GM12872 (cell line): Measurements from ENCODE around the gene CFL1.

Source experiments
- TF ChIP-seq, protein P1 (sequence below): IDR thresholded peaks from 3 replicates; pipeline ENCODE4 v1.5.1; 2011; ENCODE audit warnings: low read depth, mild to moderate bottlenecking, low read length, moderate library complexity; ENCODE audit not compliant: insufficient read depth

The CFL1 gene

DNA sequence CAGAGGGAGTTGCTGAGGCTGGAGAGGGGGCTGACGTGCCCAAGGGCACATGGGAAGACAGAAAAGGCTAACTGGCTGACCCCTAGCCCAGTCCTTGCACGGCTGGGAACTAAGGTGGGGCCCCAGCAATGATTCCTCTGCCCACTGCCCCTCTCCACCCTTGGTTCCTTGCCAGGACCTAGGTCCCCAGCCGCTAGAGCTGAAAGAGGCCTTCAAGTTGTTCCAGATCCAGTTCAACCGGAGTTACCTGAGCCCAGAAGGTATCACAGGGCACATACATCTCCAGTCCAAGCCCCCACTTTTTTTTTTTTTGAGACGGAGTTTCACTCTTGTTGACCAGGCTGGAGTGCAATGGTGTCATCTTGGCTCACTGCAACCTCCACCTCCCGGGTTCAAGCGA is 22.0 kb upstream of the CFL1 start:
- TF ChIP-seq, protein P1, sequence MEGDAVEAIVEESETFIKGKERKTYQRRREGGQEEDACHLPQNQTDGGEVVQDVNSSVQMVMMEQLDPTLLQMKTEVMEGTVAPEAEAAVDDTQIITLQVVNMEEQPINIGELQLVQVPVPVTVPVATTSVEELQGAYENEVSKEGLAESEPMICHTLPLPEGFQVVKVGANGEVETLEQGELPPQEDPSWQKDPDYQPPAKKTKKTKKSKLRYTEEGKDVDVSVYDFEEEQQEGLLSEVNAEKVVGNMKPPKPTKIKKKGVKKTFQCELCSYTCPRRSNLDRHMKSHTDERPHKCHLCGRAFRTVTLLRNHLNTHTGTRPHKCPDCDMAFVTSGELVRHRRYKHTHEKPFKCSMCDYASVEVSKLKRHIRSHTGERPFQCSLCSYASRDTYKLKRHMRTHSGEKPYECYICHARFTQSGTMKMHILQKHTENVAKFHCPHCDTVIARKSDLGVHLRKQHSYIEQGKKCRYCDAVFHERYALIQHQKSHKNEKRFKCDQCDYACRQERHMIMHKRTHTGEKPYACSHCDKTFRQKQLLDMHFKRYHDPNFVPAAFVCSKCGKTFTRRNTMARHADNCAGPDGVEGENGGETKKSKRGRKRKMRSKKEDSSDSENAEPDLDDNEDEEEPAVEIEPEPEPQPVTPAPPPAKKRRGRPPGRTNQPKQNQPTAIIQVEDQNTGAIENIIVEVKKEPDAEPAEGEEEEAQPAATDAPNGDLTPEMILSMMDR: no peak

DNA sequence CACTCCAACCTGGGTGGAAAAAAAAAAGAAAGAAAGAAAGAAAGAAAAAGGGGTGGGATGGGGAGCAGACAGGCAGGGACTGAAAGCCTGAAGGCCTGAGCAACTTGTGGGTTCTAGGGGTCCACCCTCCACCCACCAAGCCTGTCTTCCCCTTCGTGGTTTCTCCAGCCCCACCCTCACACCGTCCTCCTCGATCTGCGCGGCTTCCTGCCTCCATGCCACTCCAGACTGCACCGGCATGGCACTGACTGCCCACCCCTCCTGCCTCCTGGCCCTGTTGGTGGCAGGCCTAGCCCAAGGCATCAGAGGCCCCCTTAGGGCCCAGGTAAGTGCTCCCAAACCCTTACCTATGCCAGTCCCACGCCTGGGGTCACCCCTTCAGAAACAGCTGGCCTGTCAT is 21.6 kb upstream of the CFL1 start, which contains the start of gene CTSW:
TSS of gene CTSW (plus strand) at position 221 of the 400 bp plus-strand sequence. CDS start at position 239, 18 bp downstream.
- TF ChIP-seq, protein P1: no peak

DNA sequence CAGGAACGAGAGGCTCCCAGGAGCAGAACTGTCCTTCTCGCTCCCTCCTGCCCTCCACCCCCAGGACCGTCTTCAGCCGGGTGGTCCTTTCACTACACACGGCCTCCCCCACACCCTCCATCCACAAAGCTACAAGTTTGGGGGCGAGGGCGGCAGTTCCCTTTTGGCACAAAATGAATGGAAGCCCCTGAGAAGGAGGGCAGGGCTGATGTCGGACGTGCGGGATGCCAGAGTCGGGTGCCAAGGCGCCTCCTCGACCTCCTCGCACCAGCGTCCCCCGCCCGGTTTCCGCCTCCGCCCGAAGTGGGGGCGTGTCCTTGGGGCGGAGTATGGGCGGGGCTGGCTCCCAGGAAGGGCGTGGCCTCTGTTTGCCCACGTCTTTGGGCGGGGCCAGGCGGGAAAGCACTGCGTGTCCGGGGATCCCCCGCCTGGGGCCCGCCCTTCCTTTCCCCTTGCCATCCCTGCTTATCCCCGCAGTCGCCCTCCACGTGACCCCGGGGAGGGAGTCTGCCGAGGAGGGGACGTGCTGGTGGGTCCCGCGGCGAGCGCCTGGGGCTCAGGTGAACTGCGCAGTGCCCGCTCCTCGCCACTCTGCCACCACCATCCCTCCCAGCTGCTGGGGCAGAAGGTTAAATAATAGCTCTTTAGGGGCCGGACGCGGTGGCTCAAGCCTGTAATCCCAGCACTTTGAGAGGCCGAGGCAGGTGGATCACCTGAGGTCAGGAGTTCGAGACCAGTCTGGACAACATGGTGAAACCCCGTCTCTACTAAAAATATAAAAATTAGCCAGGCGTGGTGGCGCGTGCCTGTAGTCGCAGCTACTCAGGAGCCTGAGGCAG is 15.6 kb upstream of the CFL1 start:
- TF ChIP-seq, protein P1: no peak

DNA sequence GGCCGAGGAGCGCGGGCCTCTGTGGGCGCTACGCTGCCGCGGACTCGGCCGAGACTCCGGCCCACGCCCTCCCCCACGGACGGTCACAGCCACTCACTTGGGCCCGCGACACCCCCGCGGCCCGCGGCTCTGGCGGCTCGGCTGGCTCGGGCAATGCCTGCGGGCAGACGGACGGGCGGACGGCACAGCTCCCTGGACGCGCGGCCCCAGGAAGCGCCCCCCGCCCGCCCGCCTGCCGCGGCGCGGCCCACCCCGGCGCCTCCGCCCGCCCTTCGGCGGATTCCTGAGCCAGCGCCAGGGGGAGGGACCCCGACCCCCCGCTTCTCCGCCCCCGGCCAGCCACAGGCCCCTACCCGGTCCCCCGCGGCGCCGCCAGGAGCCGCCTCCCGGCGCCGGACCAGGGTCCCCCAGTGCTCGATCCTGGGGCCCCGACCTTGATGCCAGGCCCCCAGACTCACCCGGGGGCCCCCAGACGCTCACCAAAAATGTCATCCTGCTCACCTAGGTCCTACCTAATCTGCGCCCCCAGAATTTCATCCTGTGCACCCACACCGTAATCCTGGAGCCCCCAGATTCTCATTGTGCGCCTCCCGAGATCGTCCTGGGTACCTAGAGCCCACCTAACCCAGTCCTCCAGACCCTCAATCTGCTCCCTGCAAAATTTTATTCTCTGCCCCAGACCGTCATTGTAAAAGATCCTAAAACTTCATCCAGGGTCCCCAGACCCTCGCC is 14.8 kb upstream of the CFL1 start, which contains the start of gene EFEMP2:
TSS of gene EFEMP2 (minus strand) at position 215 of the 732 bp plus-strand sequence. CDS start 446 bp downstream, outside the sequence.
- TF ChIP-seq, protein P1: no peak

DNA sequence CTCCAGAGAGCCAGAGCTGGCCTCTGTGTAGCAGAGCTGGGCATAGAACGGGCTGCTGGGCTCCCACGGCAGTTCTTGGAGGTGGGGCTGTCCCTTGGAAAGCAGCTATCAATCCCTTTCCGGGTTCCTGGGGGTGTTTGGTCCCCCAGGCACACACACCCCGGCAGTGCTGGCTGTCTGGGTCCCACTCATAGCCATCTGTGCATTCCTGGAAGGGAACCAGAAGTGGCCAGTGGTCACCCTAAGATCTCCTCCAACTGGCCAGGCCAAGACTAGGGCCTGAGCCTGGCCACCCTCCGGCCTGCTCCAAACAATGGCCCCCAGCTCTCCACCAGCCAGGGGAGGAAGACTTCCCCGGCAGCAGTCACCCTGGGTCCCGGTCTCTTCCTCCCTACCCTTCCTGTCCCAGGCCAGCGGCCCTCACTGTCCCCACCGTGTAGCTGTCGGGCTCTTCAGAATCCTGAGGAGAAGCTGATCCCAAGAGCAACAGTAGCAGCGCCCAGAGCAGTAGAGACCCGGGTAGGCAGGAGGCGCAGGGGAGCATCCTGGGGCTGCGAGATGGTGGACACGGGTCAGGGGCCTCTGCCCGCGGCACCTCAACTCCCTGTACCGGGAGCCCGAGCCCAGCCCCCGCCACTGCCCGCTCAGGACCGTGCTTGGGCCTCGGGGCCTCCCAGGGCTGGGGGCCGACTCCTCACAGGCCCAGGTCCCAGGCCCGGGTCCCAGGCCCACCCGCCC is 14.0 kb upstream of the CFL1 start:
- TF ChIP-seq, protein P1: no peak

DNA sequence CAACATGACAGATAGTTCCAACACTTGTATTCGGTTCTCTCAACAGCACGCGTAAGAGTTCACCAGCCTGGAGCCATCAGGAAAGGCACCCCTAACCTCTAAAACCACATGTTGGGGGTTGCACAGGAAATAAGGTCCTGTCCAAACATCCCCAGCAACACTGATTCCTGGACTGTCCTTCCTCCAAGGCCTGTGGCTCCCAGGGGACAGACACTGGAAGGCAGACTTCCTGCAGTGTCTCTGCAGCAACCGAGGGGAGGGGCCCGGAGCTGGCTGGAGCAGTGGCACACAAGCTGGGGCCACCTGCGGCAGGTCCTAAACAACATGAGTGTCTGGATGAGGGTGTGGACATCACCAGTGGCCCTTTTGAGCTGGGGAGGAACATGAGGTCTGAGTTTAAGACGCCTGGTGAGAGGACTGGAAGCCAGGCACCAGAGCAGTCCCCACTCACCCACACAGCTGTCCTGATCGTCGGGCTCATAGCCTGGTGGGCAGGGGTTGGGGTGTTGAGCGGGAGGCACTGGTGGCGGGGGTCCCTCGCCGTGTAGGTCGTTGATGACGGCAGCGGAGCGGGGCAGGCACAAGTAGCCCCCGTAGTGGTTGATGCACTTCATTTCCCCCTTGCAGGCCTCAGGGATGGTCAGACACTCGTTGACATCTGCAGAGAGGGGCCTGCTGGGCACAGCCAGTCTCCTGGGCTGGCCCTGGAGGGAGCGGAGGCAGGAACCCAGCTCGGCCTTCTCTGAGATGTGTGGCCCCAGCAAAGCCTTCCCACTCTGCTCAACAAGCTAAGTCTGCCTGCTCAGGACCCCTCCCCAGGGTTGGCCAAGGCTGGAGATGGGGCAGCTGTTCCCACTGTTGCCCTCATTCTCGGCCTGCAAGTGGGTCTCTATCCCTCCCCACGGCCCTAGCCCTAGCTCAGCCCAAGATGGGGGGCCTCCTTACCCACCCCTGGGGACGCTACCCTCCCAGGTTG is 13.0 kb upstream of the CFL1 start:
- TF ChIP-seq, protein P1: no peak
